ENCODE results near the gene PTPRJ. TPM values are rescaled to one million over a fixed set of nuclear protein-coding genes. Genes with fewer than 3 reads are reported as not detected.

The PTPRJ gene
- polyA plus RNA-seq, 1 donor (not counting 4 experiments of a cell fraction or from before 2014, with no cell fraction given), result 0.84 TPM

DNA sequence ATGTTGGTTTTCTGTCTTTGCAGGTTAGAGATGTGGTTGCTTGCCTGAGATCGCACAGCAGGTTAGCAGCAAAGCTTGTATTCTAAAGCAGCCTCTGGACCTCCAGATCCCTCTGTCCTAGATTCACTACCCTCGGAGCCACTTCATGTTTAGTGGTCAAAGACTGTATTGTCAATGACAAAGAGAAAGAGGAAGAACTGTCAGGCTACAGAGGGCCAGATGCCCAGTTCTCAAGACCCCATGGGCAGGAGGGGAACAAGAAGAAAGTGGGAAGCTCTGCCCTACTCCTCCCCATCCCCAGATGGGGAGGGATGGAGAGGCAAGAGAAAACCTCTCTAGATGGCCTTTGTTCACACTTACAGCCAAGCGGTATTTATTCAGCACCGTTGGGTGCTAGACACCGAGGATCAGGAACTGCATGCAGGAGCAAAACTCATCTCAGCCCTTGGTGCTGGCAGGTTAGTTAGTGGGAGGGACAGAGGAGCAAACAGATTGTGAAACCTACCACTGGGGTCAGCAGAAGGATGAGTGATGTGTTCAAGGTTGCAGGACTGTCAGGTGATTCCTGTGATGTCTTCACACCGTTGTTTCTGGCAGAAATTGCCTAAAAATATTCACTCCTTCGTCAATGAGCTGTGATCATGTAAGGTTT is 38.3 kb upstream of the PTPRJ start:
- Histone ChIP-seq H4K20me1 (ENCODE audit: control insufficient read depth, extremely low read depth, insufficient read depth, low read length) (no peaks in the 10 kb centered on the region), H3K27me3 (ENCODE audit: control insufficient read depth, extremely low read depth, insufficient read depth, low read length) (no peaks in the 10 kb centered on the region), H3K9ac (ENCODE audit: control insufficient read depth, extremely low read depth, insufficient read depth, low read length) (no peak overlapping the region), H3K79me2 (ENCODE audit: control insufficient read depth, insufficient read depth, low read length) (no peaks in the 10 kb centered on the region), H3K4me2 (ENCODE audit: control insufficient read depth, extremely low read depth, insufficient read depth, low read depth, low read length) (no peak overlapping the region), H3K4me1 (ENCODE audit: control insufficient read depth, extremely low read depth, insufficient read depth, low read length) (peaks cover 9% of the 10 kb centered on the region), H2AFZ (ENCODE audit: control insufficient read depth, low read length) (no peak overlapping the region), H3K9me1 (ENCODE audit: control insufficient read depth, extremely low read depth, insufficient read depth, low read length) (no peaks in the 10 kb centered on the region), H3K27ac (ENCODE audit: control insufficient read depth, insufficient read depth, low read length) (no peak overlapping the region), H3K9me3 (ENCODE audit: control insufficient read depth, low read depth, low read length) (no peaks in the 10 kb centered on the region), H3K36me3 (ENCODE audit: control insufficient read depth in 2 of 2, extremely low read depth in 1 of 2, insufficient read depth in 2 of 2, low read length in 2 of 2) (no peaks in the 10 kb centered on the region), H3K4me3 (ENCODE audit: control insufficient read depth in 2 of 3, extremely low read depth in 1 of 3, insufficient read depth in 2 of 3, low read depth in 1 of 3, low read length in 3 of 3) (no peak overlapping the region)
- FAIRE-seq, result no peak
- DNase-seq (ENCODE audit: low read depth, low spot score), result no peak
- dilution Hi-C loops (cut with MboI; ENCODE audit: extremely low pct_ligation_motif_present, low sequenced_read_pairs), result no loop called here
- TF ChIP-seq CTCF (optimal IDR thresholded peaks at IDR 0.05 in 1 of 3, IDR thresholded peaks at IDR 0.05 in 1 of 3, conservative IDR thresholded peaks at IDR 0.05 in 1 of 3; ENCODE audit: extremely low read depth in 1 of 3, insufficient read depth in 2 of 3, low read length in 3 of 3), result no peak
- TF ChIP-seq EZH2 (IDR thresholded peaks at IDR 0.05; ENCODE audit: low read length), result no peak

- no peaks in the 10 kb centered on the region for H3K27me3 ChIP-seq (ENCODE audit: control insufficient read depth, extremely low read depth, insufficient read depth, low read length)
- H4K20me1 ChIP-seq (ENCODE audit: control insufficient read depth, extremely low read depth, insufficient read depth, low read length), result no peaks in the 10 kb centered on the region
- peaks cover 14% of the 10 kb centered on the region for H3K4me1 ChIP-seq (ENCODE audit: control insufficient read depth, extremely low read depth, insufficient read depth, low read length)
- H3K27ac ChIP-seq (ENCODE audit: control insufficient read depth, insufficient read depth, low read length), result no peak overlapping the region
- no peak for TF ChIP-seq CTCF (optimal IDR thresholded peaks at IDR 0.05 in 1 of 3, IDR thresholded peaks at IDR 0.05 in 1 of 3, conservative IDR thresholded peaks at IDR 0.05 in 1 of 3; ENCODE audit: extremely low read depth in 1 of 3, insufficient read depth in 2 of 3, low read length in 3 of 3)
- TF ChIP-seq EZH2 (IDR thresholded peaks at IDR 0.05; ENCODE audit: low read length), result no peak
- DNase-seq (ENCODE audit: low read depth, low spot score), result no peak
- H3K9me1 ChIP-seq (ENCODE audit: control insufficient read depth, extremely low read depth, insufficient read depth, low read length), result no peaks in the 10 kb centered on the region
- no peak for FAIRE-seq
- H2AFZ ChIP-seq (ENCODE audit: control insufficient read depth, low read length), result no peak overlapping the region
- H3K4me3 ChIP-seq (ENCODE audit: control insufficient read depth in 2 of 3, extremely low read depth in 1 of 3, insufficient read depth in 2 of 3, low read depth in 1 of 3, low read length in 3 of 3), result no peak overlapping the region
- H3K79me2 ChIP-seq (ENCODE audit: control insufficient read depth, insufficient read depth, low read length), result no peaks in the 10 kb centered on the region
- no peak overlapping the region for H3K9ac ChIP-seq (ENCODE audit: control insufficient read depth, extremely low read depth, insufficient read depth, low read length)
- no peak overlapping the region for H3K4me2 ChIP-seq (ENCODE audit: control insufficient read depth, extremely low read depth, insufficient read depth, low read depth, low read length)
- dilution Hi-C loops (cut with MboI; ENCODE audit: extremely low pct_ligation_motif_present, low sequenced_read_pairs), result no loop called here
- no peaks in the 10 kb centered on the region for H3K36me3 ChIP-seq (ENCODE audit: control insufficient read depth in 2 of 2, extremely low read depth in 1 of 2, insufficient read depth in 2 of 2, low read length in 2 of 2)
- H3K9me3 ChIP-seq (ENCODE audit: control insufficient read depth, low read depth, low read length), result no peaks in the 10 kb centered on the region
Observed at GRCh38 chr11:47943721-47944586, 36.4 kb upstream of the PTPRJ start.
